Neural cell (in vitro differentiated cells): ENCODE data around the gene GPRC5A. TPM values are rescaled to one million over a fixed set of nuclear protein-coding genes. Genes with fewer than 3 reads are reported as not detected.

Experiments
- H2AFZ ChIP-seq: fragments of 200-600, 300-800 bp; sonication (generic), shearing (Covaris generic); 2 replicates; pipeline ENCODE4 v1.6.0; 2014; ENCODE audit warnings: low read depth, mild to moderate bottlenecking, antibody characterized with exemption, low read length, moderate library complexity
- H3F3A ChIP-seq: fragments of 200-600 bp; shearing (Covaris generic); 2 replicates; pipeline ENCODE4 v1.6.1; 2016; ENCODE audit warnings: mild to moderate bottlenecking, moderate library complexity, mixed read lengths, antibody characterized with exemption, low read length; ENCODE audit not compliant: insufficient read depth, poor library complexity, severe bottlenecking
- H3K27ac ChIP-seq: fragments of 200-600, 300-800 bp; sonication (generic), shearing (Covaris generic); 2 replicates; pipeline ENCODE4 v1.5.1; 2014; ENCODE audit warnings: mild to moderate bottlenecking, low read length, moderate library complexity
- H3K27me3 ChIP-seq: fragments of 300-800, 200-600 bp; sonication (generic), shearing (Covaris generic); 2 replicates; pipeline ENCODE4 v1.6.0; 2014; ENCODE audit warnings: mild to moderate bottlenecking, low read depth, low read length, moderate library complexity; ENCODE audit not compliant: insufficient read depth
- H3K36me3 ChIP-seq: fragments of 300-800, 200-600 bp; sonication (generic), shearing (Covaris generic); 2 replicates; pipeline ENCODE4 v1.5.1; 2014; ENCODE audit warnings: mild to moderate bottlenecking, antibody characterized with exemption, low read length, moderate library complexity; ENCODE audit not compliant: insufficient read depth
- H3K4me2 ChIP-seq: fragments of 300-800, 200-600 bp; sonication (generic), shearing (Covaris generic); 2 replicates; pipeline ENCODE4 v1.6.0; 2014; ENCODE audit warnings: mild to moderate bottlenecking, low read length
- H3K4me3 ChIP-seq: fragments of 300-800, 200-600 bp; sonication (generic), shearing (Covaris generic); 2 replicates; pipeline ENCODE4 v1.5.1; 2014; ENCODE audit warnings: mild to moderate bottlenecking, low read length, moderate library complexity
- H3K79me2 ChIP-seq: fragments of 200-600 bp; shearing (Covaris generic); replicated peaks from 2 replicates; pipeline ENCODE4 v1.6.0; 2014; ENCODE audit warnings: mild to moderate bottlenecking, low read length, moderate library complexity; ENCODE audit not compliant: insufficient read depth
- H3K9ac ChIP-seq: fragments of 300-800, 200-600 bp; sonication (generic), shearing (Covaris generic); 2 replicates; pipeline ENCODE4 v1.6.1; 2016; ENCODE audit warnings: mild to moderate bottlenecking, low read length, mixed read lengths
- H3K9me2 ChIP-seq: fragments of 200-600 bp; shearing (Covaris generic); 2 replicates; pipeline ENCODE4 v1.6.1; 2016; ENCODE audit warnings: mild to moderate bottlenecking, low read length, mixed read lengths; ENCODE audit not compliant: insufficient read depth
- H3K9me3 ChIP-seq: fragments of 200-600, 300-800 bp; sonication (generic), shearing (Covaris generic); 2 replicates; pipeline ENCODE4 v1.6.1; 2016; ENCODE audit warnings: mild to moderate bottlenecking, mixed run types, low read length, moderate library complexity, mixed read lengths
- H4K20me1 ChIP-seq: fragments of 200-600 bp; shearing (Covaris generic); 2 replicates; pipeline ENCODE4 v1.6.1; 2016; ENCODE audit warnings: mild to moderate bottlenecking, mixed run types; ENCODE audit not compliant: insufficient read depth
- EP300 ChIP-seq: fragments of 450-650 bp; conservative IDR thresholded peaks from 2 replicates; pipeline ENCODE4 v1.6.1; 2014; ENCODE audit warnings: antibody characterized with exemption, mild to moderate bottlenecking, moderate library complexity; ENCODE audit not compliant: poor library complexity, severe bottlenecking
- EZH2 ChIP-seq: fragments of 200-600, 300-800 bp; shearing (Covaris generic), sonication (generic); IDR thresholded peaks from 2 replicates; pipeline ENCODE4 v1.6.1; 2014; ENCODE audit warnings: antibody characterized with exemption, low read length, borderline replicate concordance, mild to moderate bottlenecking; ENCODE audit not compliant: insufficient read depth, poor library complexity, severe bottlenecking
- MXI1 ChIP-seq: fragments of 450-650 bp; conservative IDR thresholded peaks from 2 replicates; pipeline ENCODE4 v1.6.1; 2014; ENCODE audit warnings: antibody characterized with exemption, mild to moderate bottlenecking; ENCODE audit not compliant: poor library complexity, severe bottlenecking
- POLR2AphosphoS5 ChIP-seq: IDR thresholded peaks from 2 replicates; pipeline ENCODE4 v1.6.1; 2012
- RAD21 ChIP-seq: fragments of 450-650 bp; conservative IDR thresholded peaks from 2 replicates; pipeline ENCODE4 v1.6.1; 2014; ENCODE audit warnings: antibody characterized with exemption, mild to moderate bottlenecking, moderate library complexity
- SMC3 ChIP-seq: fragments of 450-650 bp; conservative IDR thresholded peaks from 2 replicates; pipeline ENCODE4 v1.6.1; 2014; ENCODE audit warnings: antibody characterized with exemption, mild to moderate bottlenecking, moderate library complexity; ENCODE audit not compliant: poor library complexity
- TAF1 ChIP-seq: IDR thresholded peaks from 2 replicates; pipeline ENCODE4 v1.6.1; 2012; ENCODE audit warnings: low read depth
- polyA plus RNA-seq: library from polyadenylated mRNA; depleted of rRNA; stranded (reverse); fragments of >200 nt; gene quantifications from 2 replicates; pipeline ENCODE4 v1.2.3, GENCODE V29; 2014
- TF ChIP-seq, protein P1 (sequence below): IDR thresholded peaks from 2 replicates; pipeline ENCODE4 v1.6.1; 2012; ENCODE audit warnings: borderline replicate concordance
- TF ChIP-seq, protein P2 (sequence below): fragments of 450-650 bp; IDR thresholded peaks from 2 replicates; pipeline ENCODE4 v1.5.1; 2014; ENCODE audit warnings: antibody characterized with exemption, mild to moderate bottlenecking, moderate library complexity; ENCODE audit not compliant: poor library complexity, severe bottlenecking

GPRC5A gene
- polyA plus RNA-seq, 1 donor from 2014 or later = 0.09 TPM

DNA sequence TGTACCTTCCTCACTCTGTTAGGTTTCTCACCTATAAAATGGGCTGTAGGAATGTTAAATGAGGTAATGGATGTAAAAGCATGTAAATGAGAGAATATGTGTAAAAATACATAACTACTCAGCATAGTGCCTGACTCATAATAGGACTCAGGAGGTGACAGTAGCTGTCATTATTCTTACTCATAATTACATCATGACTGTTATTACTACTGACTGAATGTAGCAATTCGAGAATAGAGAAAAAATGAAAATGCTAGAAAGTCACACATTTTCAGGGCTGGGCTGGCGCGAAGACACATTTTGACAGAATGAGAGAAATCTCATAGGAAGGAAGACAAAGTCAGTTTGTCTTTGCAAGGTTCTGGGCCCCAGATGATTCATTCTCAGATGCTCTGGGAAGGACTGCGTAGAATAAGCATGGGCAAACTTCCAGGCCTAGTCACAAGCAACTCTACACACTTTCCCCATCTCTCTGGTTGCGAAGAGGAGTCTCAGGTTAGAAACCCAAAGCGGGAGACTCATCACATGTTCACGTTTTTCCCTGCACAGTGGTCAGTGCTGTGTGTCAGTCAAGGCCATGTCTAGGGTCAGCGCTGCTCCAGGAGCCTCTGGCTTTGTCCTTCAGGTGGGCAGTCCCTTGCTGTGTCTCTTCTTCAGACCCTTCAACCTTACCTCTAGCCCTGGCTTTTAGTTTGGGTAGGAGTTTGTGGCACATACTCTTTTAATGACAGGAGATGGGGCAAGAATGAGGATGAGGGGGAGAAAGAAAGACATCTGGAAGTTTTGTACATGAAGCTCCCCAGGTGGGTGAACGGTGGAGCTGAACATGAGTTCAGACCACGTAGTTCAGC lies 8.4 kb downstream of the GPRC5A start:
- no peaks in the 10 kb centered on the region for H3K9me3 ChIP-seq
- H3K4me2 ChIP-seq = no peak overlapping the region
- H2AFZ ChIP-seq = no peak overlapping the region
- no peak overlapping the region for H3K9ac ChIP-seq
- H3K79me2 ChIP-seq = no peaks in the 10 kb centered on the region
- TF ChIP-seq EP300 (no peak), EZH2 (no peak), POLR2AphosphoS5 (no peak), SMC3 (no peak), TAF1 (no peak), RAD21 (no peak)
- TF ChIP-seq, protein P1, sequence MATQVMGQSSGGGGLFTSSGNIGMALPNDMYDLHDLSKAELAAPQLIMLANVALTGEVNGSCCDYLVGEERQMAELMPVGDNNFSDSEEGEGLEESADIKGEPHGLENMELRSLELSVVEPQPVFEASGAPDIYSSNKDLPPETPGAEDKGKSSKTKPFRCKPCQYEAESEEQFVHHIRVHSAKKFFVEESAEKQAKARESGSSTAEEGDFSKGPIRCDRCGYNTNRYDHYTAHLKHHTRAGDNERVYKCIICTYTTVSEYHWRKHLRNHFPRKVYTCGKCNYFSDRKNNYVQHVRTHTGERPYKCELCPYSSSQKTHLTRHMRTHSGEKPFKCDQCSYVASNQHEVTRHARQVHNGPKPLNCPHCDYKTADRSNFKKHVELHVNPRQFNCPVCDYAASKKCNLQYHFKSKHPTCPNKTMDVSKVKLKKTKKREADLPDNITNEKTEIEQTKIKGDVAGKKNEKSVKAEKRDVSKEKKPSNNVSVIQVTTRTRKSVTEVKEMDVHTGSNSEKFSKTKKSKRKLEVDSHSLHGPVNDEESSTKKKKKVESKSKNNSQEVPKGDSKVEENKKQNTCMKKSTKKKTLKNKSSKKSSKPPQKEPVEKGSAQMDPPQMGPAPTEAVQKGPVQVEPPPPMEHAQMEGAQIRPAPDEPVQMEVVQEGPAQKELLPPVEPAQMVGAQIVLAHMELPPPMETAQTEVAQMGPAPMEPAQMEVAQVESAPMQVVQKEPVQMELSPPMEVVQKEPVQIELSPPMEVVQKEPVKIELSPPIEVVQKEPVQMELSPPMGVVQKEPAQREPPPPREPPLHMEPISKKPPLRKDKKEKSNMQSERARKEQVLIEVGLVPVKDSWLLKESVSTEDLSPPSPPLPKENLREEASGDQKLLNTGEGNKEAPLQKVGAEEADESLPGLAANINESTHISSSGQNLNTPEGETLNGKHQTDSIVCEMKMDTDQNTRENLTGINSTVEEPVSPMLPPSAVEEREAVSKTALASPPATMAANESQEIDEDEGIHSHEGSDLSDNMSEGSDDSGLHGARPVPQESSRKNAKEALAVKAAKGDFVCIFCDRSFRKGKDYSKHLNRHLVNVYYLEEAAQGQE = no peak
- TF ChIP-seq, protein P2, sequence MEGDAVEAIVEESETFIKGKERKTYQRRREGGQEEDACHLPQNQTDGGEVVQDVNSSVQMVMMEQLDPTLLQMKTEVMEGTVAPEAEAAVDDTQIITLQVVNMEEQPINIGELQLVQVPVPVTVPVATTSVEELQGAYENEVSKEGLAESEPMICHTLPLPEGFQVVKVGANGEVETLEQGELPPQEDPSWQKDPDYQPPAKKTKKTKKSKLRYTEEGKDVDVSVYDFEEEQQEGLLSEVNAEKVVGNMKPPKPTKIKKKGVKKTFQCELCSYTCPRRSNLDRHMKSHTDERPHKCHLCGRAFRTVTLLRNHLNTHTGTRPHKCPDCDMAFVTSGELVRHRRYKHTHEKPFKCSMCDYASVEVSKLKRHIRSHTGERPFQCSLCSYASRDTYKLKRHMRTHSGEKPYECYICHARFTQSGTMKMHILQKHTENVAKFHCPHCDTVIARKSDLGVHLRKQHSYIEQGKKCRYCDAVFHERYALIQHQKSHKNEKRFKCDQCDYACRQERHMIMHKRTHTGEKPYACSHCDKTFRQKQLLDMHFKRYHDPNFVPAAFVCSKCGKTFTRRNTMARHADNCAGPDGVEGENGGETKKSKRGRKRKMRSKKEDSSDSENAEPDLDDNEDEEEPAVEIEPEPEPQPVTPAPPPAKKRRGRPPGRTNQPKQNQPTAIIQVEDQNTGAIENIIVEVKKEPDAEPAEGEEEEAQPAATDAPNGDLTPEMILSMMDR = no peak
- no peaks in the 10 kb centered on the region for H4K20me1 ChIP-seq
- H3K36me3 ChIP-seq = no peaks in the 10 kb centered on the region
- H3K27me3 ChIP-seq = no peaks in the 10 kb centered on the region
- no peak overlapping the region for H3K4me3 ChIP-seq
- H3K27ac ChIP-seq = peak overlapping the region; percentile 46
- no peaks in the 10 kb centered on the region for H3F3A ChIP-seq
- H3K9me2 ChIP-seq = no peaks in the 10 kb centered on the region

DNA sequence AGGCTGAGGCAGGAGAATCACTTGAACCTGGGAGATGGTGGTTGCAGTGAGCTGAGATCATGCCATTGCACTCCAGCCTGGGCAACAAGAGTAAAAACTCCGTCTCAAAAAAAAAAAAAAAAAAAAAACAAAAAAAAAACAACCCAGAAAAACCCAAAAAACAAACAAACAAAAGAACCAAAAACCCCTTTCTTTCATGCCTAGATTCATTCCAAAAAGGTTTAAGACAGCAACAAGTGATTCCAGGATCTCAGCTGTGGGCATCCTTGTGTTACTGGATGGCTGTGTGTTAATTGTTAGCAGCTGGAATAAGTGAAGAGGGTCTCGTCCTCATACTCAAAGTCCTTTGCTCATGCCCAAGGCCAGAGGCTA lies 9.4 kb downstream of the GPRC5A start:
- Histone ChIP-seq H3K9me2 (no peaks in the 10 kb centered on the region), H3K27me3 (no peaks in the 10 kb centered on the region), H3K9me3 (no peaks in the 10 kb centered on the region), H3K36me3 (no peaks in the 10 kb centered on the region), H3K4me3 (no peak overlapping the region), H2AFZ (no peak overlapping the region), H3K9ac (no peak overlapping the region), H3K79me2 (no peaks in the 10 kb centered on the region), H3K27ac (no peak overlapping the region), H4K20me1 (no peaks in the 10 kb centered on the region), H3K4me2 (no peak overlapping the region), H3F3A (no peaks in the 10 kb centered on the region)
- TF ChIP-seq EZH2 (no peak), SMC3 (no peak), EP300 (no peak), TAF1 (no peak), RAD21 (no peak), POLR2AphosphoS5 (no peak), MXI1 (no peak)
- TF ChIP-seq, protein P2 = no peak
- TF ChIP-seq, protein P1 = no peak
